ENCODE results near the gene PDS5A.

The PDS5A gene

GRCh38 chr4:39889226-39889625 is 88.5 kb downstream of the PDS5A start (continued):
- TF ChIP-seq POU6F1 (CRISPR knock-in tag; IDR thresholded peaks at IDR 0.05; ENCODE audit: borderline replicate concordance, low read depth) (no peak), CREB5 (CRISPR knock-in tag; IDR thresholded peaks at IDR 0.05; ENCODE audit: low read depth) (no peak), ZFP3 (CRISPR knock-in tag; IDR thresholded peaks at IDR 0.05) (no peak)

GRCh38 chr4:39888541-39888940 is 89.2 kb downstream of the PDS5A start:
- no peak for ATAC-seq
- TF ChIP-seq ZNF565 (CRISPR knock-in tag; conservative IDR thresholded peaks at IDR 0.05; ENCODE audit: low read depth) (no peak), POU6F1 (CRISPR knock-in tag; IDR thresholded peaks at IDR 0.05; ENCODE audit: borderline replicate concordance, low read depth) (no peak), ZNF70 (CRISPR knock-in tag; IDR thresholded peaks at IDR 0.05) (no peak), SNAI2 (CRISPR knock-in tag; IDR thresholded peaks at IDR 0.05) (no peak), ZFP3 (CRISPR knock-in tag; IDR thresholded peaks at IDR 0.05) (no peak), ZFP30 (CRISPR knock-in tag; IDR thresholded peaks at IDR 0.05) (no peak), OSR1 (CRISPR knock-in tag; IDR thresholded peaks at IDR 0.05) (no peak), TCF4 (CRISPR knock-in tag; IDR thresholded peaks at IDR 0.05; ENCODE audit: borderline replicate concordance) (no peak), ESRRG (CRISPR knock-in tag; IDR thresholded peaks at IDR 0.05) (no peak), PPARA (CRISPR knock-in tag; IDR thresholded peaks at IDR 0.05; ENCODE audit: borderline replicate concordance) (no peak), CSDC2 (CRISPR knock-in tag; IDR thresholded peaks at IDR 0.05) (no peak), TSHZ2 (CRISPR knock-in tag; IDR thresholded peaks at IDR 0.05) (no peak), CREB5 (CRISPR knock-in tag; IDR thresholded peaks at IDR 0.05; ENCODE audit: low read depth) (no peak), BACH2 (CRISPR knock-in tag; IDR thresholded peaks at IDR 0.05; ENCODE audit: borderline replicate concordance) (no peak), TOX (CRISPR knock-in tag; IDR thresholded peaks at IDR 0.05; ENCODE audit: borderline replicate concordance) (no peak), ISL1 (CRISPR knock-in tag; IDR thresholded peaks at IDR 0.05) (no peak), ZC3H10 (CRISPR knock-in tag; IDR thresholded peaks at IDR 0.05) (no peak)
- TF ChIP-seq, protein P1, sequence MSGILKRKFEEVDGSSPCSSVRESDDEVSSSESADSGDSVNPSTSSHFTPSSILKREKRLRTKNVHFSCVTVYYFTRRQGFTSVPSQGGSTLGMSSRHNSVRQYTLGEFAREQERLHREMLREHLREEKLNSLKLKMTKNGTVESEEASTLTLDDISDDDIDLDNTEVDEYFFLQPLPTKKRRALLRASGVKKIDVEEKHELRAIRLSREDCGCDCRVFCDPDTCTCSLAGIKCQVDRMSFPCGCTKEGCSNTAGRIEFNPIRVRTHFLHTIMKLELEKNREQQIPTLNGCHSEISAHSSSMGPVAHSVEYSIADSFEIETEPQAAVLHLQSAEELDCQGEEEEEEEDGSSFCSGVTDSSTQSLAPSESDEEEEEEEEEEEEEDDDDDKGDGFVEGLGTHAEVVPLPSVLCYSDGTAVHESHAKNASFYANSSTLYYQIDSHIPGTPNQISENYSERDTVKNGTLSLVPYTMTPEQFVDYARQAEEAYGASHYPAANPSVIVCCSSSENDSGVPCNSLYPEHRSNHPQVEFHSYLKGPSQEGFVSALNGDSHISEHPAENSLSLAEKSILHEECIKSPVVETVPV (CRISPR knock-in tag; IDR thresholded peaks at IDR 0.05), result no peak

DNA sequence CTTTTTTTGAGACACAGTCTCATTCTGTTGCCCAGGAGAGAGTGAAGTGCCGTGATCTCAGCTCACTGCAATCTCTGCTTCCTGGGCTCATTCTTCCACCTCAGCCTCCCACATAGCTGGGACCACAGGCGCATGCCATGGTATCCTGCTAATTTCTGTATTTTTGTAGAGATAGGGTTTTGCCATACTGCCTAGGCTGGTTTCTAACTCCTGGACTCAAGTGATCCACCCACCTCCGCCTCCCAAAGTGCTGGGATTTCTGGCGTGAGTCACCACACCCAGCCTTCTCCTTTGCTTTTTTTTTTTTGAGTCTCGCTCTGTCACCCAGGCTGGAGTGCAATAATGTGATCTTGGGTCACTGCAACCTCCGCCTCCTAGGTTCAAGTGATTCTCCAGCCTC is 94.1 kb downstream of the PDS5A start:
- ATAC-seq, result no peak
- no peak for TF ChIP-seq POU6F1 (CRISPR knock-in tag; IDR thresholded peaks at IDR 0.05; ENCODE audit: borderline replicate concordance, low read depth)
- TF ChIP-seq CREB5 (CRISPR knock-in tag; IDR thresholded peaks at IDR 0.05; ENCODE audit: low read depth), result no peak
- no peak for TF ChIP-seq GLIS3 (CRISPR knock-in tag; IDR thresholded peaks at IDR 0.05)
- no peak for TF ChIP-seq BACH2 (CRISPR knock-in tag; IDR thresholded peaks at IDR 0.05; ENCODE audit: borderline replicate concordance)
- no peak for TF ChIP-seq TSHZ2 (CRISPR knock-in tag; IDR thresholded peaks at IDR 0.05)
